Endothelial cell of coronary artery (primary cell): ENCODE measurements around the gene OR4F29. TPM values are rescaled to one million over a fixed set of nuclear protein-coding genes. Genes with fewer than 3 reads are reported as not detected.

ENCODE experiments used
- total RNA-seq: library from RNA; depleted of rRNA; stranded (reverse); fragments of >200 nt; gene quantifications from 2 replicates; pipeline ENCODE4 v1.2.3, GENCODE V29; 2014

The OR4F29 gene
- 0.19 TPM in 1 of 2 replicates, not detected in the other for total RNA-seq

GRCh38 chr1:451578-451977, at the start of gene OR4F29:
Gene OR4F29, minus strand, starts transcription at chr1:451678. Its CDS starts 0 bp downstream, at chr1:451678.

Other genes with a start within 250 kb of the OR4F29 start
- 0.19 TPM in 1 of 2 replicates, not detected in the other for gene OR4F16, start 235.0 kb upstream of the OR4F29 start, total RNA-seq